ENCODE results near the gene VIPAS39.

VIPAS39 gene

DNA sequence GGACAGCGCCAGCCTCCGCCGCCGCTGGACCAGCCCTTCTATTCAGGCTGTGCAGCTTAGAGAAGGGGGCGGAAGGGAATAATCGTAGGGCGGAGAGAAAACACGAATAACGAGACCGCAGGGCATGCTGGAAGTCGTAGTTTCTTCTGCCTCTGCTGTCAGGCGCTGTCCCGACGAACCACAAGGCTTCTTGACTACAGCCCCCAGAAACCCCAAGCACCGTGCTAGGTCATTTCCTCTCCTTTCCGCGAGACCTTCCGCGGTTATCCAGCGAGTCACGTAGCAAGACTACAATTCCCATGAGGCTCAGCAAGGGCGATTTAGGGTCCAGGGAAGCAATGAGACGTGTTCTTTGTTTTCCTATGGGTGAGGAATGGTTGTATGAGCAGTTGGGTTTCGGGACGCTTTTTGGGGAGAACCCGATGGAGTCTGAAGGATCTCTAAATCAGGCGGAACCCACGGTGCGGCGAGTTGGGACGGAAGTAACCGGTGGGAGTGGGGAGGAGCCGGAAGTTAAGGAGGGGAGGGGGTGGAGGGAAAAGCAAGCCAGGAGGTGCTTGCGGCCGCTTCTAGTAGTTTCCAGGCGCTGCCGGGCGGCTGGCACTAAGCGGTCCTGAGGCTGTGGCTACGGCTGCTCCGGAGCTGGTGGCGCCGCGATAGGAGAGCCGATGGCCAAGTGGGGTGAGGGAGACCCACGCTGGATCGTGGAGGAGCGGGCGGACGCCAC lies at the start of gene VIPAS39, which contains the start of gene AHSA1:
Gene VIPAS39, minus strand, starts transcription at position 80 of the 727 bp plus-strand sequence. CDS start 3,499 bp downstream, outside the sequence.
Gene AHSA1, plus strand, starts transcription at position 572 of the 727 bp plus-strand sequence. Its CDS starts 97 bp downstream, at position 669.
- peak within 1 kb of the TSS; percentile 90 for H3K9ac ChIP-seq (ENCODE audit: low read length)
- H3K27ac ChIP-seq (ENCODE audit: low read length): peak within 1 kb of the TSS; percentile 73
- no peaks in the 10 kb centered on the region for H3K27me3 ChIP-seq (ENCODE audit: low read depth, low read length)
- H2AFZ ChIP-seq (ENCODE audit: low read depth, low read length): peak within 1 kb of the TSS; percentile 99
- H4K20me1 ChIP-seq (ENCODE audit: insufficient read depth, low read length): peaks cover 11% of the 10 kb centered on the region
- TF ChIP-seq, protein P1, sequence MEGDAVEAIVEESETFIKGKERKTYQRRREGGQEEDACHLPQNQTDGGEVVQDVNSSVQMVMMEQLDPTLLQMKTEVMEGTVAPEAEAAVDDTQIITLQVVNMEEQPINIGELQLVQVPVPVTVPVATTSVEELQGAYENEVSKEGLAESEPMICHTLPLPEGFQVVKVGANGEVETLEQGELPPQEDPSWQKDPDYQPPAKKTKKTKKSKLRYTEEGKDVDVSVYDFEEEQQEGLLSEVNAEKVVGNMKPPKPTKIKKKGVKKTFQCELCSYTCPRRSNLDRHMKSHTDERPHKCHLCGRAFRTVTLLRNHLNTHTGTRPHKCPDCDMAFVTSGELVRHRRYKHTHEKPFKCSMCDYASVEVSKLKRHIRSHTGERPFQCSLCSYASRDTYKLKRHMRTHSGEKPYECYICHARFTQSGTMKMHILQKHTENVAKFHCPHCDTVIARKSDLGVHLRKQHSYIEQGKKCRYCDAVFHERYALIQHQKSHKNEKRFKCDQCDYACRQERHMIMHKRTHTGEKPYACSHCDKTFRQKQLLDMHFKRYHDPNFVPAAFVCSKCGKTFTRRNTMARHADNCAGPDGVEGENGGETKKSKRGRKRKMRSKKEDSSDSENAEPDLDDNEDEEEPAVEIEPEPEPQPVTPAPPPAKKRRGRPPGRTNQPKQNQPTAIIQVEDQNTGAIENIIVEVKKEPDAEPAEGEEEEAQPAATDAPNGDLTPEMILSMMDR (IDR thresholded peaks at IDR 0.05; ENCODE audit: low read depth, low read length): no peak
- no peak for TF ChIP-seq EZH2phosphoT487 (IDR thresholded peaks at IDR 0.05; ENCODE audit: low read depth)
- no peaks in the 10 kb centered on the region for H3K9me3 ChIP-seq (ENCODE audit: insufficient read depth, low read length)
- peaks cover 45% of the 10 kb centered on the region for H3K79me2 ChIP-seq (ENCODE audit: low read length)
- peak within 1 kb of the TSS; percentile 99 for H3K4me2 ChIP-seq (ENCODE audit: low read length)
- peaks cover 14% of the 10 kb centered on the region for H3K4me1 ChIP-seq (ENCODE audit: low read length)
- peaks cover 33% of the 10 kb centered on the region for H3K36me3 ChIP-seq (replicated peaks; ENCODE audit: low read depth, low read length)
- H3K4me3 ChIP-seq (ENCODE audit: low read length): peak within 1 kb of the TSS; percentile 98

DNA sequence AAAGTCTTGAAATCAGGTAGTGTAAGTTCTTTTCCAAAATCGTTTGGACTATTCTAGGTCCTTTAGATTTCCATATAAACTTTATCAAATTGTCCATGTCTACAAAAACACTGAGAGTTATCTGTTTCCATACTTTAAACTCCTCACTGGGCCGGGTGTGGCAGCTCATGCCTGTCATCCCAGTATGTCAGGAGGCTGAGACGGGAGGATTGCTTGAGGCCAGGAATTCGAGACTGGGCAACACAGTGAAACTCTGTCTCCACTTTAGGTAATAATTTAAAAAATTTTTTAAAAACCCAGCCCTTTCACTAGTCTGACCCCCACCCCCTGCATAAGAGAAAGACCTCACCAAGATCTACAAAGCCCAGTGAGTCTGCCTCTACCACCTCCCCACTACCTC lies 47.6 kb upstream of the VIPAS39 start:
- Histone ChIP-seq H3K36me3 (replicated peaks; ENCODE audit: low read depth, low read length) (no peaks in the 10 kb centered on the region), H3K4me2 (ENCODE audit: low read length) (no peak overlapping the region), H3K27me3 (ENCODE audit: low read depth, low read length) (no peaks in the 10 kb centered on the region), H3K4me1 (ENCODE audit: low read length) (no peaks in the 10 kb centered on the region), H3K79me2 (ENCODE audit: low read length) (no peaks in the 10 kb centered on the region), H3K9ac (ENCODE audit: low read length) (no peak overlapping the region), H3K4me3 (ENCODE audit: low read length) (no peak overlapping the region), H3K9me3 (ENCODE audit: insufficient read depth, low read length) (no peaks in the 10 kb centered on the region), H4K20me1 (ENCODE audit: insufficient read depth, low read length) (no peaks in the 10 kb centered on the region), H2AFZ (ENCODE audit: low read depth, low read length) (no peak overlapping the region), H3K27ac (ENCODE audit: low read length) (no peak overlapping the region)
- TF ChIP-seq, protein P1 (IDR thresholded peaks at IDR 0.05; ENCODE audit: low read depth, low read length): no peak

DNA sequence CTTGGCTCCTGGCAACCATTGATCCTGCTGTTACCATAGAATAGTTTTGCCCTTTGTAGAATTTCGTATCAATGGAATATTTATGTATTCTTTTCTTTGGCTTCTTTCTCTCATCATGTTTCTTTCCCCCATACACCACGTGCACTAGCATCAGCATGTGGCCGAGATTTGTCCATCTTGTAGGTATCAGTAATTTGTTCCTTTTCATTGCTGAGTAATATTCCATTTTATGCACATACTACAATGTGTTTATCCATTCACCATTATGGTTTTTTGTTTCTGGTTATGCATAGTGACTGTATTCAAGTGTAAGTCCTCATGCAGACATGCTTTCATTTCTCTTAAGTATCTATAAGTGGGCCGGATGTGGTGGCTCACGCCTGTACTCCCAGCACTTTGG lies 45.7 kb upstream of the VIPAS39 start:
- Histone ChIP-seq H3K36me3 (replicated peaks; ENCODE audit: low read depth, low read length) (no peaks in the 10 kb centered on the region), H3K4me3 (ENCODE audit: low read length) (no peak overlapping the region), H3K9me3 (ENCODE audit: insufficient read depth, low read length) (no peaks in the 10 kb centered on the region), H2AFZ (ENCODE audit: low read depth, low read length) (no peak overlapping the region), H3K79me2 (ENCODE audit: low read length) (no peaks in the 10 kb centered on the region), H3K4me2 (ENCODE audit: low read length) (no peak overlapping the region), H3K9ac (ENCODE audit: low read length) (no peak overlapping the region), H3K4me1 (ENCODE audit: low read length) (no peaks in the 10 kb centered on the region), H3K27ac (ENCODE audit: low read length) (no peak overlapping the region), H3K27me3 (ENCODE audit: low read depth, low read length) (no peaks in the 10 kb centered on the region), H4K20me1 (ENCODE audit: insufficient read depth, low read length) (no peaks in the 10 kb centered on the region)
- TF ChIP-seq EZH2phosphoT487 (IDR thresholded peaks at IDR 0.05; ENCODE audit: low read depth): no peak

DNA sequence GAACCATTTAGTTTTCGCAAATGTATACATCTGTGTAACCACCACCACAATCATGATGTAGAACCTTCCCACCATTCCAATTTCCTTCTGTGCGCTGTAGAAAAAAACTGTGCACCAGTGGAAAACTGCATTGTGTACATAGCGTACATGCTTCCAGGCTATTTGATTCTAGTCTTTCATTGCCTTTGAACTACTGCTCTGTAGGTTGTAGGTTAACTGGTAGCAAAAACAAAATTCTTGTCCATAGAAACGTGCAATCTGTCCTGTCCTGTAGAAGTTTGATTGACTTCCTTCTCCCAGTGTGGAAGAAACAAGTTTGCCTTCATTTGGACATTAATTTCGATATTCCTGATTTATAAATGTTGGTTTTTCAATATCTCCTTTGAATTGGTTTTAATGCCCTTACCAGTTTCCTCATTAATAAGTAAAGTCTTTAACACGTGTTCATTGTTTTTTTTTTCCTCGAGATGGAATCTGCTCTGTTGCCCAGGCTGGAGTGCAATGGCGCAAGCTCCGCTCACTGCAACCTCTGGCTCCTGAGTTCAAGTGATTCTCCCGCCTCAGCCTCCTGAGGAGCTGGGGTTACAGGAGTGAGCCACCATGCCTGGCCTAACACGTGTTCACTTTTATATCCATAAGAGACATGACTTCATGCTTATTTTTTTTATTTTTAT lies 44.8 kb upstream of the VIPAS39 start:
- no peak overlapping the region for H3K27ac ChIP-seq (ENCODE audit: low read length)
- H3K36me3 ChIP-seq (replicated peaks; ENCODE audit: low read depth, low read length): no peaks in the 10 kb centered on the region
- H3K27me3 ChIP-seq (ENCODE audit: low read depth, low read length): no peaks in the 10 kb centered on the region
- no peaks in the 10 kb centered on the region for H3K4me1 ChIP-seq (ENCODE audit: low read length)
- no peaks in the 10 kb centered on the region for H4K20me1 ChIP-seq (ENCODE audit: insufficient read depth, low read length)
- no peak overlapping the region for H3K9ac ChIP-seq (ENCODE audit: low read length)
- H3K4me2 ChIP-seq (ENCODE audit: low read length): no peak overlapping the region
- TF ChIP-seq, protein P1 (IDR thresholded peaks at IDR 0.05; ENCODE audit: low read depth, low read length): no peak
- TF ChIP-seq EZH2phosphoT487 (IDR thresholded peaks at IDR 0.05; ENCODE audit: low read depth): no peak
- H3K9me3 ChIP-seq (ENCODE audit: insufficient read depth, low read length): no peaks in the 10 kb centered on the region
- H3K4me3 ChIP-seq (ENCODE audit: low read length): no peak overlapping the region
- no peak overlapping the region for H2AFZ ChIP-seq (ENCODE audit: low read depth, low read length)
- no peaks in the 10 kb centered on the region for H3K79me2 ChIP-seq (ENCODE audit: low read length)

Measured in OCI-LY3 (cell line).